ENCODE measurements around the gene CLMP.

DNA sequence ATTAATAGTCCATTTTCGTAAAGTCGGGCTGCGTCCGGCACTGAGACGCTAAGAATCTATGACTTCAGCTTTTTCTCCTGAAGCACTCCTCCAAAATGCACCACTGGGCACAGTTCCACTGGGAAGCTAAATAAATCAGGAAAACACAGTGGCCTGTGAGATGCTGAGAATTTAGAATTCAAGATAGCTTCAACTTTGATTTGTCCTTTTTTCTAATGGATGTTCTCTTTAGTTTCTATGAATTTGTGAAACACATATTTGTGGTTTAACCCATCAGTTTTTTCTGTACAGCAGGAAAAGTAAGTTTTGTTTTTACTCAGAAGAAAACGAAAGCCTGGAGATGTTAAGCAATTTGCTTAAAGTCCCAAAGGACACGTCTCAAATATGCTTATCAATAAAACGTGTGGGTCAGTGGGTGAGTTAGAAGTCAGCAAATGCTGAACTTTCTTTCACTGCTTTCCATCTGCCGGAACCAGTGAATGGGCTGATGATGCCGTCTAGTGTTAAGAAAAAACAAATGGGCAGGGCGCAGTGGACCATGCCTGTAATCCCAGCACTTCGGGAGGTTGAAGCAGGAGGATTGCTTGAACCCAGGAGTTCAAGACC is 40.7 kb upstream of the CLMP start:
- TF ChIP-seq TAF1 (IDR thresholded peaks at IDR 0.05; ENCODE audit: borderline replicate concordance, low read depth, low read length) (no peak), POLR2AphosphoS5 (IDR thresholded peaks at IDR 0.05; ENCODE audit: low read depth, low read length) (no peak), POLR2A (IDR thresholded peaks at IDR 0.05; ENCODE audit: low read depth, low read length) (no peak)
